HuH-7.5 (cell line): ENCODE measurements around the gene NPAS3.

Source experiments
- DNase-seq: peaks from one replicate; pipeline ENCODE4 v3.0.0; 2011; ENCODE audit warnings: low spot score

NPAS3 gene

GRCh38 chr14:33587791-33588190 lies 649.1 kb downstream of the NPAS3 start:
- DNase-seq = no peak

- DNase-seq = no peak
Measured at GRCh38 chr14:33588771-33589170, 650.1 kb downstream of the NPAS3 start.

- no peak for DNase-seq
Measured at GRCh38 chr14:33589334-33589733, 650.7 kb downstream of the NPAS3 start.

- no peak for DNase-seq
Measured at GRCh38 chr14:33590891-33591630, 652.4 kb downstream of the NPAS3 start.

- no peak for DNase-seq
Measured at GRCh38 chr14:33592297-33592696, 653.6 kb downstream of the NPAS3 start.

GRCh38 chr14:33596211-33597080 lies 657.8 kb downstream of the NPAS3 start:
- DNase-seq = no peak

- DNase-seq = no peak
Measured at GRCh38 chr14:33598582-33598981, 659.9 kb downstream of the NPAS3 start.

- DNase-seq = no peak
Measured at GRCh38 chr14:33602396-33602795, 663.7 kb downstream of the NPAS3 start.

GRCh38 chr14:33606591-33606990 lies 667.9 kb downstream of the NPAS3 start:
- no peak for DNase-seq

GRCh38 chr14:33609582-33609981 lies 670.9 kb downstream of the NPAS3 start:
- DNase-seq = no peak

- DNase-seq = no peak
Measured at GRCh38 chr14:33610121-33610520, 671.4 kb downstream of the NPAS3 start.

GRCh38 chr14:33611405-33612196 lies 672.9 kb downstream of the NPAS3 start:
- DNase-seq = no peak

GRCh38 chr14:33612197-33612505 lies 673.5 kb downstream of the NPAS3 start:
- DNase-seq = no peak

GRCh38 chr14:33617154-33617553 lies 678.5 kb downstream of the NPAS3 start:
- no peak for DNase-seq

- DNase-seq = no peak
Measured at GRCh38 chr14:33618361-33619105, 679.9 kb downstream of the NPAS3 start.

- no peak for DNase-seq
Measured at GRCh38 chr14:33622496-33622895, 683.8 kb downstream of the NPAS3 start.

GRCh38 chr14:33629792-33630191 lies 691.1 kb downstream of the NPAS3 start:
- no peak for DNase-seq

- DNase-seq = no peak
Measured at GRCh38 chr14:33631021-33631420, 692.3 kb downstream of the NPAS3 start.

- DNase-seq = no peak
Measured at GRCh38 chr14:33631441-33631840, 692.8 kb downstream of the NPAS3 start.

- DNase-seq = no peak
Measured at GRCh38 chr14:33634631-33635030, 696.0 kb downstream of the NPAS3 start.

GRCh38 chr14:33636716-33637115 lies 698.0 kb downstream of the NPAS3 start:
- DNase-seq = no peak

GRCh38 chr14:33642080-33642479 lies 703.4 kb downstream of the NPAS3 start:
- no peak for DNase-seq
